BJ (cell line): Measurements from ENCODE around the gene PRR3. TPM values are rescaled to one million over a fixed set of nuclear protein-coding genes. Genes with fewer than 3 reads are reported as not detected.
"Not testable (repeated sequence)": the region's sequence is repeated elsewhere in the genome, so short reads cannot be mapped to it uniquely, and the experiment has no call there.

ENCODE experiments used
- CTCF ChIA-PET: fragments of 350-600 bp; formaldehyde crosslinking; extraction: SDS; loops from one replicate; lab custom pipeline; 2021; ENCODE audit warnings: antibody characterized with exemption, inconsistent platforms; lab: Yijun Ruan, JAX
- POLR2A ChIA-PET: fragments of 300-600 bp; sonication (Branson Sonifier 250); formaldehyde crosslinking; extraction: SDS; loops from one replicate; lab custom pipeline; 2021; ENCODE audit warnings: antibody characterized with exemption; lab: Charles Lee
- DNase-seq: peaks from one replicate; pipeline ENCODE4 v3.0.0-alpha.2; 2011; ENCODE audit warnings: low read depth
- H3K27me3 ChIP-seq: 2 replicates; pipeline ENCODE4 v1.6.0; 2011; ENCODE audit warnings: low read length; ENCODE audit not compliant: control insufficient read depth, insufficient read depth
- H3K36me3 ChIP-seq: 2 replicates; pipeline ENCODE4 v1.5.1; 2011; ENCODE audit warnings: low read length; ENCODE audit not compliant: control insufficient read depth, insufficient read depth
- H3K4me3 ChIP-seq: 2 replicates; pipeline ENCODE4 v1.5.1; 2011; ENCODE audit warnings: low read depth, mild to moderate bottlenecking, control low read depth, low read length
- CTCF ChIP-seq: IDR thresholded peaks from 2 replicates; pipeline ENCODE4 v1.5.1; 2011; ENCODE audit warnings: low read depth, mild to moderate bottlenecking, control low read depth, inconsistent platforms, low read length, moderate library complexity; ENCODE audit not compliant: insufficient read depth
- polyA plus RNA-seq: library from polyadenylated mRNA; depleted of rRNA; stranded (reverse); fragments of >200 nt; gene quantifications from 2 replicates; pipeline ENCODE4 v1.2.3, GENCODE V29; 2011

Gene PRR3
- polyA plus RNA-seq, 1 experiment = 15.8 TPM

GRCh38 chr6:30597315-30598144, 40.4 kb downstream of the PRR3 start:
- DNase-seq, H3K27me3 ChIP-seq, POLR2A ChIA-PET, H3K4me3 ChIP-seq: not testable (repeated sequence)
- TF ChIP-seq CTCF = peak; percentile 82
- H3K36me3 ChIP-seq = peaks cover 15% of the 10 kb centered on the region
- CTCF ChIA-PET = interaction anchor here (0.6 to 4.7 kb wide), 18 partner anchors 9 to 486 kb away, joined by 3 to 56 read pairs (median 5); no protein-coding TSS in a partner anchor

DNA sequence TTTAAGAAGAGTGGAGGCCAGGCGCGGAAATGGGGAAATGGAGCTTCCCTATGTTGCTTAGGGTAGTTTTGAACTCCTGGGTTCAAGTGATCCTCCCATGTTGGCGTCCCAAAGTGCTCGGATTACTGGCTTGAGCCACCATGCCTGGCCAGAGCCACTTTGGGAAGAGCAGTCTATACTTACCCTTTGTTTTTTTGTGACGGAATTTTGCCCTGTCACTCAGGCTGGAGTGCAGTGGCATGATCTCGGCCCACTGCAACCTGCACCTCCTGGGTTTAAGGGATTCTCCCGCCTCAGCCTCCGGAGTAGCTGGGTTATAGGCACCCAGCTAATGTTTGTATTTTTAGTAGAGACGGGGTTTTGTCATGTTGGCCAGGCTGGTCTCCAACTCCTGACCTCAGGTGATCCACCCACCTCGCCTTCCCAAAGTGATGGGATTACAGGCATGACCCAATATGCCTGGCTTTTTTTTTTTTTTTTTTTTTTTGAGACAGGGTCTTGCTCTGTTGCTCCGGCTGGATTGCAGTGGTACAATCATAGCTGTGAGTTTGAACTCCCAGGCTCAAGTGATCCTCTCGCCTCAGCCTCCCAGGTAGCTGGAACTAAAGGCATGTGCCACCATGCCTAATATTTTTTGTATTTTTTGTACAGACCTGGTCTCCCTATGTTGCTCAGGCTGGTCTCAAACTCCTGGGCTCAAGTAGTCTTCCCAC, 42.0 kb downstream of the PRR3 start:
- H3K4me3 ChIP-seq = no peak overlapping the region
- ChIA-PET CTCF (interaction anchor here (0.6 to 4.7 kb wide), 7 partner anchors 9 to 484 kb away, joined by 3 to 56 read pairs (median 3); partner anchors contain the start of gene MRPS18B), POLR2A (interaction anchor here (0.7 kb wide), 1 partner anchor 150 kb away, joined by 27 read pairs; no protein-coding TSS in a partner anchor)
- DNase-seq = no peak
- peaks cover 23% of the 10 kb centered on the region for H3K36me3 ChIP-seq
- TF ChIP-seq CTCF = no peak
- H3K27me3 ChIP-seq = no peaks in the 10 kb centered on the region

- H3K4me3 ChIP-seq = no peak overlapping the region
- H3K27me3 ChIP-seq = no peaks in the 10 kb centered on the region
- H3K36me3 ChIP-seq = peaks cover 31% of the 10 kb centered on the region
- no peak for TF ChIP-seq CTCF
- CTCF ChIA-PET = interaction anchor here (0.6 to 4.7 kb wide), 7 partner anchors 9 to 116 kb away, joined by 3 to 56 read pairs (median 5); partner anchors contain the start of gene MRPS18B
- POLR2A ChIA-PET = interaction anchor here (0.7 kb wide), 1 partner anchor 149 kb away, joined by 27 read pairs; no protein-coding TSS in a partner anchor
- no peak for DNase-seq
Observed at GRCh38 chr6:30599625-30600324, 42.7 kb downstream of the PRR3 start.

GRCh38 chr6:30600451-30600961, 43.4 kb downstream of the PRR3 start:
- POLR2A ChIA-PET = no interaction called here
- Histone ChIP-seq H3K27me3 (no peaks in the 10 kb centered on the region), H3K4me3 (no peak overlapping the region), H3K36me3 (peaks cover 37% of the 10 kb centered on the region)
- CTCF ChIA-PET = interaction anchor here (1.1 to 4.7 kb wide), 3 partner anchors 10 to 58 kb away, joined by 4 to 56 read pairs (median 5); no protein-coding TSS in a partner anchor
- no peak for DNase-seq
- TF ChIP-seq CTCF = no peak
